WERI-Rb-1 (cell line): Measurements from ENCODE around the gene DACH1.

ENCODE experiments used
- DNase-seq: peaks from one replicate; pipeline ENCODE4 v3.0.0-alpha.2; 2020
- H3K27ac ChIP-seq: fragments of 250-450 bp; sonication (Bioruptor Pico); 2 replicates; pipeline ENCODE4 v1.5.1; 2020; ENCODE audit warnings: mild to moderate bottlenecking, moderate library complexity
- H3K27me3 ChIP-seq: fragments of 250-450 bp; sonication (Bioruptor Pico); 2 replicates; pipeline ENCODE4 v1.5.1; 2021; ENCODE audit warnings: mild to moderate bottlenecking, low read depth, moderate library complexity; ENCODE audit not compliant: insufficient read depth, severe bottlenecking
- H3K36me3 ChIP-seq: fragments of 250-450 bp; sonication (Bioruptor Pico); 2 replicates; pipeline ENCODE4 v1.5.1; 2020; ENCODE audit warnings: mild to moderate bottlenecking, moderate library complexity
- H3K4me3 ChIP-seq: 2 replicates; pipeline ENCODE4 v1.5.1; 2011; ENCODE audit warnings: low read depth, mild to moderate bottlenecking, control low read depth, low read length
- H3K9me3 ChIP-seq: fragments of 250-450 bp; sonication (Bioruptor Pico); 2 replicates; pipeline ENCODE4 v1.5.1; 2021; ENCODE audit warnings: mild to moderate bottlenecking, moderate library complexity; ENCODE audit not compliant: severe bottlenecking
- CTCF ChIP-seq: IDR thresholded peaks from 2 replicates; pipeline ENCODE4 v1.5.1; 2011; ENCODE audit warnings: low read depth, mild to moderate bottlenecking, control low read depth, inconsistent platforms, low read length

The DACH1 gene

GRCh38 chr13:71394176-71394575 is 472.8 kb downstream of the DACH1 start:
- TF ChIP-seq CTCF = no peak
- H3K27me3 ChIP-seq = no peaks in the 10 kb centered on the region
- no peak for DNase-seq
- no peak overlapping the region for H3K27ac ChIP-seq
- no peaks in the 10 kb centered on the region for H3K36me3 ChIP-seq
- no peak overlapping the region for H3K4me3 ChIP-seq
- H3K9me3 ChIP-seq = no peaks in the 10 kb centered on the region
